Neuron (in vitro differentiated cells): Measurements from ENCODE around the gene TFR2.
A peak's percentile ranks its signal among the peaks of the same experiment; 100 is the strongest.

Experiments
- H2AFZ ChIP-seq: one replicate; pipeline ENCODE4 v1.6.1; 2013; ENCODE audit warnings: low read depth, mild to moderate bottlenecking, inconsistent platforms, low read length, moderate library complexity
- H3K27me3 ChIP-seq: one replicate; pipeline ENCODE4 v1.6.1; 2013; ENCODE audit warnings: low read length; ENCODE audit not compliant: insufficient read depth
- H3K36me3 ChIP-seq: one replicate; pipeline ENCODE4 v1.6.1; 2013; ENCODE audit warnings: low read length; ENCODE audit not compliant: insufficient read depth
- H3K4me1 ChIP-seq: one replicate; pipeline ENCODE4 v1.6.1; 2013; ENCODE audit warnings: low read length; ENCODE audit not compliant: insufficient read depth
- H3K4me3 ChIP-seq: 2 replicates; pipeline ENCODE4 v1.5.1; 2013; ENCODE audit warnings: mild to moderate bottlenecking, low read length, moderate library complexity
- H3K9me3 ChIP-seq: one replicate; pipeline ENCODE4 v1.6.1; 2013; ENCODE audit warnings: low read length

The TFR2 gene

GRCh38 chr7:100626530-100627237 is 14.7 kb downstream of the TFR2 start:
- peak overlapping the region; percentile 34 for H3K4me3 ChIP-seq
- no peaks in the 10 kb centered on the region for H3K9me3 ChIP-seq
- H3K36me3 ChIP-seq, result no peaks in the 10 kb centered on the region
- H3K4me1 ChIP-seq, result peaks cover 6% of the 10 kb centered on the region
- peaks cover 2% of the 10 kb centered on the region for H3K27me3 ChIP-seq
- H2AFZ ChIP-seq, result peak overlapping the region; percentile 62

GRCh38 chr7:100626055-100626454 is 15.3 kb downstream of the TFR2 start:
- Histone ChIP-seq H3K9me3 (no peaks in the 10 kb centered on the region), H3K36me3 (no peaks in the 10 kb centered on the region), H3K27me3 (no peaks in the 10 kb centered on the region), H2AFZ (no peak overlapping the region), H3K4me1 (peaks cover 6% of the 10 kb centered on the region), H3K4me3 (peak overlapping the region; percentile 21)

GRCh38 chr7:100623951-100624824 is 17.2 kb downstream of the TFR2 start:
- Histone ChIP-seq H3K4me3 (no peak overlapping the region), H3K9me3 (no peaks in the 10 kb centered on the region), H3K36me3 (no peaks in the 10 kb centered on the region), H3K4me1 (peaks cover 6% of the 10 kb centered on the region), H3K27me3 (no peaks in the 10 kb centered on the region), H2AFZ (no peak overlapping the region)

- no peaks in the 10 kb centered on the region for H3K4me1 ChIP-seq
- no peak overlapping the region for H3K4me3 ChIP-seq
- H3K27me3 ChIP-seq, result no peaks in the 10 kb centered on the region
These were observed 19.8 kb downstream of the TFR2 start for GRCh38 chr7:100621554-100621953.

GRCh38 chr7:100620804-100621203 is 20.5 kb downstream of the TFR2 start:
- no peaks in the 10 kb centered on the region for H3K4me1 ChIP-seq
- no peak overlapping the region for H2AFZ ChIP-seq
- H3K27me3 ChIP-seq, result no peaks in the 10 kb centered on the region
- H3K4me3 ChIP-seq, result no peak overlapping the region
- no peaks in the 10 kb centered on the region for H3K9me3 ChIP-seq
- H3K36me3 ChIP-seq, result no peaks in the 10 kb centered on the region

More at GRCh38 chr7:100621554-100621953, 19.8 kb downstream of the TFR2 start:
- Histone ChIP-seq H3K9me3 (no peaks in the 10 kb centered on the region), H3K36me3 (no peaks in the 10 kb centered on the region), H2AFZ (no peak overlapping the region)

- no peak overlapping the region for H3K4me3 ChIP-seq
- no peaks in the 10 kb centered on the region for H3K4me1 ChIP-seq
- no peaks in the 10 kb centered on the region for H3K9me3 ChIP-seq
- H3K36me3 ChIP-seq, result peaks cover 2% of the 10 kb centered on the region
- no peak overlapping the region for H2AFZ ChIP-seq
- H3K27me3 ChIP-seq, result no peaks in the 10 kb centered on the region
These were observed 21.1 kb downstream of the TFR2 start for GRCh38 chr7:100620239-100620638.

- H3K4me3 ChIP-seq, result no peak overlapping the region
- H3K9me3 ChIP-seq, result no peaks in the 10 kb centered on the region
- H2AFZ ChIP-seq, result no peak overlapping the region
- H3K27me3 ChIP-seq, result no peaks in the 10 kb centered on the region
- peaks cover 9% of the 10 kb centered on the region for H3K4me1 ChIP-seq
- peaks cover 5% of the 10 kb centered on the region for H3K36me3 ChIP-seq
These were observed 27.0 kb downstream of the TFR2 start for GRCh38 chr7:100614308-100614861.

GRCh38 chr7:100613412-100614175 is 27.8 kb downstream of the TFR2 start:
- Histone ChIP-seq H2AFZ (no peak overlapping the region), H3K9me3 (no peaks in the 10 kb centered on the region), H3K4me1 (peaks cover 9% of the 10 kb centered on the region), H3K27me3 (no peaks in the 10 kb centered on the region), H3K36me3 (peaks cover 5% of the 10 kb centered on the region), H3K4me3 (peak overlapping the region; percentile 76)

GRCh38 chr7:100612730-100613390 is 28.5 kb downstream of the TFR2 start:
- H3K4me3 ChIP-seq, result peak overlapping the region; percentile 76
- peaks cover 9% of the 10 kb centered on the region for H3K4me1 ChIP-seq
- peaks cover 5% of the 10 kb centered on the region for H3K36me3 ChIP-seq
- H2AFZ ChIP-seq, result peak overlapping the region; percentile 47
- H3K27me3 ChIP-seq, result no peaks in the 10 kb centered on the region
- H3K9me3 ChIP-seq, result no peaks in the 10 kb centered on the region

GRCh38 chr7:100611983-100612729 is 29.2 kb downstream of the TFR2 start, which contains the start of gene MOSPD3:
TSS of gene MOSPD3 (plus strand) at chr7:100612540. CDS start at chr7:100612792, 252 bp downstream.
- H3K4me1 ChIP-seq, result peaks cover 9% of the 10 kb centered on the region
- H3K27me3 ChIP-seq, result no peaks in the 10 kb centered on the region
- H3K4me3 ChIP-seq, result peak within 1 kb of the TSS; percentile 76
- H3K9me3 ChIP-seq, result no peaks in the 10 kb centered on the region
- H3K36me3 ChIP-seq, result peaks cover 5% of the 10 kb centered on the region
- H2AFZ ChIP-seq, result peak within 1 kb of the TSS; percentile 47

GRCh38 chr7:100609958-100610357 is 31.4 kb downstream of the TFR2 start:
- H3K36me3 ChIP-seq, result peaks cover 3% of the 10 kb centered on the region
- H2AFZ ChIP-seq, result no peak overlapping the region
- H3K9me3 ChIP-seq, result no peaks in the 10 kb centered on the region
- H3K4me1 ChIP-seq, result peaks cover 9% of the 10 kb centered on the region
- no peak overlapping the region for H3K4me3 ChIP-seq
- H3K27me3 ChIP-seq, result no peaks in the 10 kb centered on the region

- Histone ChIP-seq H3K4me3 (no peak overlapping the region), H3K4me1 (peaks cover 16% of the 10 kb centered on the region), H2AFZ (no peak overlapping the region), H3K27me3 (no peaks in the 10 kb centered on the region), H3K9me3 (no peaks in the 10 kb centered on the region), H3K36me3 (no peaks in the 10 kb centered on the region)
These were observed 34.2 kb downstream of the TFR2 start for GRCh38 chr7:100607111-100607510.
